Bronchial smooth muscle cell (primary cell): ENCODE data around the gene SEC22C. TPM values are rescaled to one million over a fixed set of nuclear protein-coding genes. Genes with fewer than 3 reads are reported as not detected.

ENCODE experiments used
- total RNA-seq: library from RNA; depleted of rRNA; stranded (reverse); fragments of >200 nt; gene quantifications from 2 replicates; pipeline ENCODE4 v1.2.1, GENCODE V29; 2014

The SEC22C gene
- total RNA-seq, result 41.7 and 42.7 TPM in 2 replicates

GRCh38 chr3:42581709-42582473 is at the start of gene SEC22C:
Gene SEC22C (minus strand): TSS chr3:42581967. CDS start chr3:42569046, 12,921 bp downstream.

GRCh38 chr3:42600111-42600957 is 18.6 kb upstream of the SEC22C start, which contains the start of gene NKTR:
Gene NKTR (plus strand): TSS chr3:42600686. CDS start chr3:42601007, 321 bp downstream.

GRCh38 chr3:42502429-42503250 is 79.1 kb downstream of the SEC22C start, which contains the start of gene VIPR1:
Gene VIPR1 (plus strand): TSS chr3:42502643. CDS start chr3:42502736, 93 bp downstream.

Other genes with a start within 250 kb of the SEC22C start
- not detected in 2 replicates for gene LYZL4, start 171.4 kb downstream of the SEC22C start, total RNA-seq
- not detected in 2 replicates for gene VIPR1, start 79.3 kb downstream of the SEC22C start, total RNA-seq
- gene SS18L2, start 8.9 kb upstream of the SEC22C start, total RNA-seq, result 24.4 and 33.1 TPM in 2 replicates
- 27.8 and 52.8 TPM in 2 replicates for gene NKTR, start 18.7 kb upstream of the SEC22C start, total RNA-seq
- 24.4 and 45.8 TPM in 2 replicates for gene ZBTB47, start 71.7 kb upstream of the SEC22C start, total RNA-seq
- gene KLHL40, start 103.6 kb upstream of the SEC22C start, total RNA-seq, result 0.09 TPM in 1 of 2 replicates, not detected in the other
- gene HHATL, start 120.8 kb upstream of the SEC22C start, total RNA-seq, result not detected in 2 replicates
- gene CCDC13, start 191.3 kb upstream of the SEC22C start, total RNA-seq, result 0.86 and 0.95 TPM in 2 replicates
- gene HIGD1A, start 222.5 kb upstream of the SEC22C start, total RNA-seq, result 131 TPM in 2 replicates
- 0.26 and 0.32 TPM in 2 replicates for gene ACKR2, start 227.5 kb upstream of the SEC22C start, total RNA-seq